Measurements from ENCODE around the gene ANKK1.

ANKK1 gene

GRCh38 chr11:113387605-113388211 lies at the start of gene ANKK1:
Gene ANKK1 (plus strand): TSS chr11:113387779. CDS start chr11:113387885, 106 bp downstream.
- peaks cover 7 to 10% of the 10 kb centered on the region in 2 donors for H3K27me3 ChIP-seq (ENCODE audit: control insufficient read depth in 2 of 2, insufficient read depth in 2 of 2, low read length in 2 of 2)

GRCh38 chr11:113338730-113339129 lies 48.8 kb upstream of the ANKK1 start:
- Histone ChIP-seq H3K9ac (ENCODE audit: low read depth in 1 of 2, low read length in 2 of 2) (no peak overlapping the region), H3K36me3 (ENCODE audit: control insufficient read depth in 2 of 2, insufficient read depth in 2 of 2, low read length in 2 of 2) (peaks cover 32 to 36% of the 10 kb centered on the region in 2 donors), H3K27me3 (ENCODE audit: control insufficient read depth in 2 of 2, insufficient read depth in 2 of 2, low read length in 2 of 2) (no peaks in the 10 kb centered on the region), H3K4me1 (ENCODE audit: control insufficient read depth in 2 of 2, insufficient read depth in 2 of 2, low read length in 2 of 2) (no peaks in the 10 kb centered on the region), H3K9me3 (ENCODE audit: control insufficient read depth in 2 of 2, low read length in 2 of 2) (no peaks in the 10 kb centered on the region), H3K4me3 (ENCODE audit: low read length in 2 of 2) (no peak overlapping the region), H3K27ac (ENCODE audit: low read depth in 2 of 2, low read length in 2 of 2) (no peak overlapping the region)

More at GRCh38 chr11:113387605-113388211, at the start of gene ANKK1:
- H3K4me1 ChIP-seq (ENCODE audit: control insufficient read depth in 2 of 2, insufficient read depth in 2 of 2, low read length in 2 of 2): no peaks in the 10 kb centered on the region
- no peaks in the 10 kb centered on the region for H3K36me3 ChIP-seq (ENCODE audit: control insufficient read depth in 2 of 2, insufficient read depth in 2 of 2, low read length in 2 of 2)
- H3K9me3 ChIP-seq (ENCODE audit: control insufficient read depth in 2 of 2, low read length in 2 of 2): no peaks in the 10 kb centered on the region
- no peak within 1 kb of the TSS for H3K4me3 ChIP-seq (ENCODE audit: low read length in 2 of 2)
- H3K9ac ChIP-seq (ENCODE audit: low read depth in 1 of 2, low read length in 2 of 2): no peak within 1 kb of the TSS
- no peak within 1 kb of the TSS for H3K27ac ChIP-seq (ENCODE audit: low read depth in 2 of 2, low read length in 2 of 2)

- Histone ChIP-seq H3K27ac (ENCODE audit: low read depth in 2 of 2, low read length in 2 of 2) (no peak overlapping the region), H3K36me3 (ENCODE audit: control insufficient read depth in 2 of 2, insufficient read depth in 2 of 2, low read length in 2 of 2) (peaks cover 33 to 40% of the 10 kb centered on the region in 2 donors)
Observed at GRCh38 chr11:113339929-113340589, 47.5 kb upstream of the ANKK1 start.

GRCh38 chr11:113341388-113342165 lies 46.0 kb upstream of the ANKK1 start:
- no peaks in the 10 kb centered on the region for H3K9me3 ChIP-seq (ENCODE audit: control insufficient read depth in 2 of 2, low read length in 2 of 2)
- H3K9ac ChIP-seq (ENCODE audit: low read depth in 1 of 2, low read length in 2 of 2): no peak overlapping the region
- no peaks in the 10 kb centered on the region for H3K4me1 ChIP-seq (ENCODE audit: control insufficient read depth in 2 of 2, insufficient read depth in 2 of 2, low read length in 2 of 2)
- peaks cover 31 to 43% of the 10 kb centered on the region in 2 donors for H3K36me3 ChIP-seq (ENCODE audit: control insufficient read depth in 2 of 2, insufficient read depth in 2 of 2, low read length in 2 of 2)
- no peak overlapping the region for H3K27ac ChIP-seq (ENCODE audit: low read depth in 2 of 2, low read length in 2 of 2)
- H3K27me3 ChIP-seq (ENCODE audit: control insufficient read depth in 2 of 2, insufficient read depth in 2 of 2, low read length in 2 of 2): no peaks in the 10 kb centered on the region
- no peak overlapping the region for H3K4me3 ChIP-seq (ENCODE audit: low read length in 2 of 2)

More at GRCh38 chr11:113339929-113340589, 47.5 kb upstream of the ANKK1 start:
- H3K27me3 ChIP-seq (ENCODE audit: control insufficient read depth in 2 of 2, insufficient read depth in 2 of 2, low read length in 2 of 2): no peaks in the 10 kb centered on the region
- no peaks in the 10 kb centered on the region for H3K4me1 ChIP-seq (ENCODE audit: control insufficient read depth in 2 of 2, insufficient read depth in 2 of 2, low read length in 2 of 2)
- no peak overlapping the region for H3K9ac ChIP-seq (ENCODE audit: low read depth in 1 of 2, low read length in 2 of 2)
- H3K9me3 ChIP-seq (ENCODE audit: control insufficient read depth in 2 of 2, low read length in 2 of 2): no peaks in the 10 kb centered on the region
- H3K4me3 ChIP-seq (ENCODE audit: low read length in 2 of 2): no peak overlapping the region

- no peak overlapping the region for H3K27ac ChIP-seq (ENCODE audit: low read depth in 2 of 2, low read length in 2 of 2)
Observed at GRCh38 chr11:113345978-113346377, 41.6 kb upstream of the ANKK1 start.

GRCh38 chr11:113349528-113349927 lies 38.1 kb upstream of the ANKK1 start:
- Histone ChIP-seq H3K4me3 (ENCODE audit: low read length in 2 of 2) (no peak overlapping the region), H3K27me3 (ENCODE audit: control insufficient read depth in 2 of 2, insufficient read depth in 2 of 2, low read length in 2 of 2) (no peaks in the 10 kb centered on the region), H3K27ac (ENCODE audit: low read depth in 2 of 2, low read length in 2 of 2) (no peak overlapping the region), H3K4me1 (ENCODE audit: control insufficient read depth in 2 of 2, insufficient read depth in 2 of 2, low read length in 2 of 2) (no peaks in the 10 kb centered on the region), H3K9me3 (ENCODE audit: control insufficient read depth in 2 of 2, low read length in 2 of 2) (no peaks in the 10 kb centered on the region), H3K36me3 (ENCODE audit: control insufficient read depth in 2 of 2, insufficient read depth in 2 of 2, low read length in 2 of 2) (peaks cover 12 to 13% of the 10 kb centered on the region in 2 donors), H3K9ac (ENCODE audit: low read depth in 1 of 2, low read length in 2 of 2) (no peak overlapping the region)

More at GRCh38 chr11:113345978-113346377, 41.6 kb upstream of the ANKK1 start:
- H3K4me1 ChIP-seq (ENCODE audit: control insufficient read depth in 2 of 2, insufficient read depth in 2 of 2, low read length in 2 of 2): no peaks in the 10 kb centered on the region
- H3K36me3 ChIP-seq (ENCODE audit: control insufficient read depth in 2 of 2, insufficient read depth in 2 of 2, low read length in 2 of 2): peaks cover 18 to 32% of the 10 kb centered on the region in 2 donors
- H3K4me3 ChIP-seq (ENCODE audit: low read length in 2 of 2): no peak overlapping the region
- H3K27me3 ChIP-seq (ENCODE audit: control insufficient read depth in 2 of 2, insufficient read depth in 2 of 2, low read length in 2 of 2): no peaks in the 10 kb centered on the region
- no peak overlapping the region for H3K9ac ChIP-seq (ENCODE audit: low read depth in 1 of 2, low read length in 2 of 2)
- no peaks in the 10 kb centered on the region for H3K9me3 ChIP-seq (ENCODE audit: control insufficient read depth in 2 of 2, low read length in 2 of 2)

GRCh38 chr11:113350336-113351067 lies 37.1 kb upstream of the ANKK1 start:
- no peaks in the 10 kb centered on the region for H3K4me1 ChIP-seq (ENCODE audit: control insufficient read depth in 2 of 2, insufficient read depth in 2 of 2, low read length in 2 of 2)
- no peaks in the 10 kb centered on the region for H3K9me3 ChIP-seq (ENCODE audit: control insufficient read depth in 2 of 2, low read length in 2 of 2)
- H3K27me3 ChIP-seq (ENCODE audit: control insufficient read depth in 2 of 2, insufficient read depth in 2 of 2, low read length in 2 of 2): no peaks in the 10 kb centered on the region
- peaks cover 12% of the 10 kb centered on the region in 2 donors for H3K36me3 ChIP-seq (ENCODE audit: control insufficient read depth in 2 of 2, insufficient read depth in 2 of 2, low read length in 2 of 2)
- no peak overlapping the region for H3K9ac ChIP-seq (ENCODE audit: low read depth in 1 of 2, low read length in 2 of 2)
- no peak overlapping the region for H3K4me3 ChIP-seq (ENCODE audit: low read length in 2 of 2)
- no peak overlapping the region for H3K27ac ChIP-seq (ENCODE audit: low read depth in 2 of 2, low read length in 2 of 2)

- Histone ChIP-seq H3K9ac (ENCODE audit: low read depth in 1 of 2, low read length in 2 of 2) (no peak overlapping the region), H3K4me3 (ENCODE audit: low read length in 2 of 2) (no peak overlapping the region), H3K27me3 (ENCODE audit: control insufficient read depth in 2 of 2, insufficient read depth in 2 of 2, low read length in 2 of 2) (no peaks in the 10 kb centered on the region), H3K27ac (ENCODE audit: low read depth in 2 of 2, low read length in 2 of 2) (no peak overlapping the region), H3K9me3 (ENCODE audit: control insufficient read depth in 2 of 2, low read length in 2 of 2) (no peaks in the 10 kb centered on the region), H3K36me3 (ENCODE audit: control insufficient read depth in 2 of 2, insufficient read depth in 2 of 2, low read length in 2 of 2) (peaks cover 13 to 16% of the 10 kb centered on the region in 2 donors), H3K4me1 (ENCODE audit: control insufficient read depth in 2 of 2, insufficient read depth in 2 of 2, low read length in 2 of 2) (no peaks in the 10 kb centered on the region)
Observed at GRCh38 chr11:113351068-113351450, 36.5 kb upstream of the ANKK1 start.

- no peak overlapping the region for H3K9ac ChIP-seq (ENCODE audit: low read depth in 1 of 2, low read length in 2 of 2)
Observed at GRCh38 chr11:113351480-113351879, 36.1 kb upstream of the ANKK1 start.

More at GRCh38 chr11:113351480-113351879, 36.1 kb upstream of the ANKK1 start:
- H3K4me1 ChIP-seq (ENCODE audit: control insufficient read depth in 2 of 2, insufficient read depth in 2 of 2, low read length in 2 of 2): no peaks in the 10 kb centered on the region
- H3K27ac ChIP-seq (ENCODE audit: low read depth in 2 of 2, low read length in 2 of 2): no peak overlapping the region
- peaks cover 0 to 3% of the 10 kb centered on the region in 2 donors for H3K9me3 ChIP-seq (ENCODE audit: control insufficient read depth in 2 of 2, low read length in 2 of 2)
- no peaks in the 10 kb centered on the region for H3K27me3 ChIP-seq (ENCODE audit: control insufficient read depth in 2 of 2, insufficient read depth in 2 of 2, low read length in 2 of 2)
- peaks cover 17 to 20% of the 10 kb centered on the region in 2 donors for H3K36me3 ChIP-seq (ENCODE audit: control insufficient read depth in 2 of 2, insufficient read depth in 2 of 2, low read length in 2 of 2)
- no peak overlapping the region for H3K4me3 ChIP-seq (ENCODE audit: low read length in 2 of 2)
